GM15510 (cell line): ENCODE measurements around the gene PPP6R2.

Experiments used
- POLR2A ChIP-seq: IDR thresholded peaks from 3 replicates; pipeline ENCODE4 v1.6.1; 2011; ENCODE audit warnings: borderline replicate concordance; ENCODE audit not compliant: insufficient read length; ENCODE audit errors: extremely low read depth

PPP6R2 gene

GRCh38 chr22:50469377-50470305, 126.5 kb downstream of the PPP6R2 start:
- TF ChIP-seq POLR2A = peak; percentile 35

DNA sequence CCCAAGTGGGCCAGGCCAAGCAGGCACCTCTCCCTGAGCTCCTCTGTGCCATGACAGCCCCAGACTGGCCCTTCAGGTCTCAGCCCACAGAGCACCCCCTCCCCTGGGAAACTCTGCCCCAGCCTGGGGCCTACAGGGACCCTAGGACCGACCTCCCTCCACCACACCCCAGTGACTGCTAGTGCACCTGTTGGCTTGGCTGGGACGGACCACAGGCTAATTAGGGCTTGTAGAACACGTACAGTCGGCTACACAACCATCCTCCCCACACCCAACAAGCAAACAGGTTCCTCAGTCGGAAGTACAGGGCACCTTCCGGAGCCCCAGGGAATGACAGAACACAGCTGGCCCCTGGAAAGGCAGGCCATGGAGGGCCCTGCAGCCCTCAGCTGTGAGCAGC, 127.4 kb downstream of the PPP6R2 start:
- no peak for TF ChIP-seq POLR2A

- TF ChIP-seq POLR2A = no peak
Observed at GRCh38 chr22:50471197-50471847, 128.2 kb downstream of the PPP6R2 start.

DNA sequence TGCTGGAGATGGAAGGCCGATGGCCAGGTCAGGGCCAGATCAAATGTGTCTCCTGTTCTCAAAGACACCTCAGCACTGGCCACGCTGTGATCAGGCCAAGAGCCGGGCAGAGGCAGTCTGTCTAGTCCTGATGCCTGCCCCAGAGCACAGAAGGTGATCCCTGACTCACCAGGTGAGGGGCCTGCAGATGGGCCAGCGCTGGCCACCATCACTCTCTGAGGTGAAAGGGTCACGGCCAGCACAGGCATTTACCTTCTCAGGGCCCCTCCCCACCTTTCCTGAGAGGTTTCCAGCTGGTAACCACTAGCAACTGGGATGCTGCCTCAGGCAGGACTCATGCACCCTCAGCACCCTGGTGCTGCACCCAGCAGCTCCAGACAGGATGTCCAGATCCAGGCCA, 128.8 kb downstream of the PPP6R2 start:
- TF ChIP-seq POLR2A = no peak

GRCh38 chr22:50473088-50473487, 130.0 kb downstream of the PPP6R2 start:
- TF ChIP-seq POLR2A = no peak

DNA sequence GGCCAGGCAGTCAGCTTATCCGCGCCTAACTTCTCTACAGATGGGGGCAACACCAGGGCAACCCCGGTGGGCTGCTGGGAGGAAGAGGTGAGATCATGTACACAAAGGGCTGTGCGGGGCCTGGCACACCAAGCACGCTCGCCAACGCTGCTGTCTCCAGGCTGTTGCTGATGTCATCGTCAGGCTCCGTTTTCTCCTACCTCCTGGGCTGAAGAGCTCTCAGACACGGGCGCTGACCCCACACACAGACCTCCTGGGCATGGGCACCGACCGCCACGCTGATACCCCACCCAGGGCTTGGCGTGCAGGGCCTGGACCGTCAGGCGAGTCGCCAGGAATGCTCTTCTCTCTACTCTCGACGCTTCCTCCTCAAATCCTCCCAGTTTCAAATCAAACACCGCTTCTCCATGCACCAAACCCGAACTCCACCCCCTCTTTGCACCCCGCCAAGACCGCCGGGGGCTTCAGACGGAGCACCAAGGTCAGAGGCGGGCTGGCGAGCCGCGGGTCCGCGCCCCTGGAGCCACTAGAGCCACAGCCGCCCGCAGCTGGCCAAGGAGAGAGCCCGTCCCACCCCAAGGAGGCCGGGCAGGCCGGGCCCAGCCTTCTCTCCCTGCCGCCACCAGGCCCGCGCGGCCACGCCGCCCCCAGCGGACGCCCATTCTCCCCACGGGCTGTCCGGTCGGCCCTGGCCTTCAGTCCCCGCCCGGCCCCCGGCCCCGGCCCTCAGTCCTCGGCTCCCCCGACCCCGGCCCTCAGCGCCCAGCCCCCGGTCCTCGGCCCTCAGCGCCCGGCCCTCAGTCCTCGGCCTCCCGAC, 130.9 kb downstream of the PPP6R2 start:
- no peak for TF ChIP-seq POLR2A

- TF ChIP-seq POLR2A = peak; percentile 67
Observed at GRCh38 chr22:50474710-50475651, 131.9 kb downstream of the PPP6R2 start, which contains the start of gene SBF1. Gene SBF1 (minus strand): TSS chr22:50475035. CDS start chr22:50474840, 195 bp downstream.

GRCh38 chr22:50475652-50476002, 132.5 kb downstream of the PPP6R2 start:
- no peak for TF ChIP-seq POLR2A

DNA sequence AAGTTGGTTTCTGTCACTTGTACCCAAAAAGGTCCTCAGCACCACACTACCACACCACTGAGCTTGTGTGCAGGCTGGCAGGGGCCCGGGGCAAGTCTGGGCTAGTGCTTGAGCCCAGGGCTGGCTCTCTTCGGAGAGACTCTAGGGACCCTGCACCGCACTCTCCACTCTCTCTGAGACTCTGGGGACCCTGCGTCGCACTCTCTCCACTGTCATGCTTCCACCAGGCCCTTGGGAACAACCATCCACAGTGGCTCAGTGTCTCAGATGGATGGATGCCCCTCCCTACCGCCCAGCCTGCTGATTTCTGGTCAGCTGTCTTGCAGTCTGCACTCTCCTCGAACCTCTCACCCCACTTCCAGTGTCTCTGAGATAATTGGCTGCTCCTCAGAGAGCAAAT, 133.7 kb downstream of the PPP6R2 start:
- TF ChIP-seq POLR2A = no peak

GRCh38 chr22:50477923-50478322, 134.8 kb downstream of the PPP6R2 start:
- no peak for TF ChIP-seq POLR2A

- TF ChIP-seq POLR2A = no peak
Observed at GRCh38 chr22:50479721-50480120, 136.6 kb downstream of the PPP6R2 start.

DNA sequence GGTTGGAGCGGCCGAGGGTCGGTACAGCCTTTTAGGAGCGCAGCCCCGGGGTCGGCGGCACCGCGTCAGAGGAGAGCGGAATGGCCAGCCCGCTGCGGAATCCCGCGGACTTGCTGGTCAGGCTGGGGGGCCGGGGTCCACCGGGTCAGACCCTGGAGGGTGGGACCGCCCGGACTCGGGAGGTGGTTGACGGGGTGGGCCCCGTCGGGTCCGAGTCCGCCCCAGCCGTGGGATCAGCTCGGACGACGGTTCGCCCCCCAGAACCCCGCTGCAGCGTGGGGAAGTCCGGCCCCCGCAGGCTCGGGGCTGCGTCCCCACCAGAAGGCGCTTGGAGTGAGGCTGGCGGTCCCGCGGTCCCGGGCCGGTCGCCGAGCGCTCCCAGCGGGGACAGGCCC, 137.9 kb downstream of the PPP6R2 start:
- no peak for TF ChIP-seq POLR2A

DNA sequence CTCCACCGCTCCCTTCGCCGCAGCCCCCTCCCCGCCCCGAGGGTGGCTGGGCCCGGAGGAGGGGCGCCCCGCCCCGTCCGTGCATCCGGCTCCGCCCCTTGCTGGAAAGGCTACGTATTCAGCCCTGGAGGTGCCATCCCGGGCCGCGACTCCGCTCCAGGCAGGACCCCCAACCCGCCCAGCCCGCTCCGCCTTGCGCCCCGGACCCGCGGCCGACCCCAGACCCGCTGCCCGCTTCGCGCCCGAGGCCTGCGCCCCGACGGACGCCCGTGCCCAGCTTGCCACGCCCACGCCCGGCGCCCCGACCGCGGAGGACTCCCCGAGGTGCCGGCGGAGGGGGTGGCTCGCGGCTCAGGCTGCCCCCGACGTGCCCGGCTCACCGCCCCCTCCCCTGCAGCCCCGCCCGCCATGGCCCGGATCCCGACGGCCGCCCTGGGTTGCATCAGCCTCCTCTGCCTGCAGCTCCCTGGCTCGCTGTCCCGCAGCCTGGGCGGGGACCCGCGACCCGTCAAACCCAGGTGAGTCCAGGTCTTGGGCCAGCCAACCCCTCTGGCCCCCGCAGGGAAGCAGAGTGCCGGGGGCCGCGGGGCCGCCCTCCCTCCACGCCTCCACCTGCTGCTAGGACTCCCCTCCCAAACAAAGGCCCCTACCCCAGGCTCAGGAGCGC, 138.4 kb downstream of the PPP6R2 start, which contains the start of gene ADM2:
ADM2 (plus strand) TSS at position 104 of the 667 bp plus-strand sequence; CDS start at position 409, 305 bp downstream.
- no peak for TF ChIP-seq POLR2A
